HEK293T (cell line): ENCODE results near the gene ADGRG1.

Source experiments
- ARNT ChIP-seq: fragments of 450-650 bp; IDR thresholded peaks from 2 replicates; pipeline ENCODE4 v1.6.1; 2017; ENCODE audit warnings: mild to moderate bottlenecking
- L3MBTL2 ChIP-seq: fragments of 450-650 bp; conservative IDR thresholded peaks from 2 replicates; pipeline ENCODE4 v1.6.1; 2016; ENCODE audit warnings: mild to moderate bottlenecking
- NFRKB ChIP-seq: fragments of 450-650 bp; IDR thresholded peaks from 2 replicates; pipeline ENCODE4 v1.6.1; 2016; ENCODE audit warnings: mild to moderate bottlenecking, moderate library complexity
- PKNOX1 ChIP-seq: fragments of 450-650 bp; IDR thresholded peaks from 2 replicates; pipeline ENCODE4 v1.6.1; 2016
- SP1 ChIP-seq: fragments of 450-650 bp; IDR thresholded peaks from 2 replicates; pipeline ENCODE4 v1.6.1; 2017

- TF ChIP-seq L3MBTL2, result no peak
- TF ChIP-seq ARNT, result no peak
- TF ChIP-seq NFRKB, result no peak
- TF ChIP-seq PKNOX1, result no peak
- no peak for TF ChIP-seq SP1
Measured at GRCh38 chr16:57681950-57682728, 53.7 kb downstream of the ADGRG1 start.
